HepG2 (cell line): ENCODE measurements around the gene SYTL1. TPM values are rescaled to one million over a fixed set of nuclear protein-coding genes. Genes with fewer than 3 reads are reported as not detected.

Experiments
- ATAC-seq: fragments of 200-7000 bp; cut with Tn5 transposase; 3 replicates; pipeline ENCODE4 v1.9.1; 2020; ENCODE audit warnings: mild to moderate bottlenecking, moderate library complexity
- BruUV-seq: library from RNA; stranded (reverse); fragments of 400-500 nt; replicated peaks from 2 replicates; lab custom pipeline; 2021; lab: Mats Ljungman, UMichigan
- CTCF ChIA-PET: fragments of 300-600 bp; formaldehyde crosslinking; extraction: SDS; loops from one replicate; lab custom pipeline; 2021; ENCODE audit warnings: low total read pairs, inconsistent platforms, low intra/inter-chr PET ratio; lab: Yijun Ruan, JAX
- POLR2A ChIA-PET: fragments of 350-600 bp; sonication (Branson Sonifier 250); formaldehyde crosslinking; loops from one replicate; lab custom pipeline; 2020; ENCODE audit warnings: antibody characterized with exemption, inconsistent platforms; lab: Yijun Ruan, JAX
- DNase-seq: peaks from one replicate; pipeline ENCODE4 v3.0.0-alpha.2; 2015; ENCODE audit warnings: low spot score
- FAIRE-seq: peaks from 3 replicates; lab custom pipeline; 2011; peaks lifted over from hg19 to GRCh38; lab: Jason Lieb, UNC
- H2AFZ ChIP-seq: one replicate; pipeline ENCODE4 v1.6.1; 2011; ENCODE audit warnings: low read length, inconsistent platforms
- H3K27ac ChIP-seq: fragments of 300-600 bp; 3 replicates; pipeline ENCODE4 v1.8.0; 2011; ENCODE audit warnings: mixed run types, mild to moderate bottlenecking, mixed read lengths, low read length, inconsistent platforms; ENCODE audit not compliant: insufficient read depth; ENCODE audit errors: extremely low read length
- H3K27me3 ChIP-seq, 2 experiments: fragments of 200-600 bp in 1 of 2; 2 replicates in 1 of 2; 3 replicates in 1 of 2; pipeline versions ENCODE4 v1.6.0 to v1.8.0; 2011; ENCODE audit warnings: low read length in 2 of 2, mild to moderate bottlenecking in 2 of 2, moderate library complexity in 2 of 2, inconsistent platforms in 1 of 2; ENCODE audit not compliant: insufficient read depth in 2 of 2, control insufficient read depth in 1 of 2
- H3K36me3 ChIP-seq, 2 experiments: fragments of 200-600 bp in 1 of 2; replicated peaks in 1 of 2; 2 replicates in 1 of 2; 3 replicates in 1 of 2; pipeline versions ENCODE4 v1.5.1 to v1.8.0; 2011; ENCODE audit warnings: low read length in 2 of 2, inconsistent platforms in 1 of 2; ENCODE audit not compliant: insufficient read depth in 2 of 2, control insufficient read depth in 1 of 2
- H3K4me1 ChIP-seq: 2 replicates; pipeline ENCODE4 v1.5.1; 2012; ENCODE audit warnings: low read length, inconsistent platforms; ENCODE audit not compliant: insufficient read depth
- H3K4me2 ChIP-seq: 2 replicates; pipeline ENCODE4 v1.6.0; 2011; ENCODE audit warnings: low read depth, low read length, inconsistent platforms
- H3K4me3 ChIP-seq, 3 experiments: fragments of 200-600 bp in 1 of 3; sonication (generic), shearing (Covaris generic) in 1 of 3; replicated peaks in 1 of 3; 2 replicates each; pipeline ENCODE4 v1.5.1; 2011 to 2016; ENCODE audit warnings: low read length in 3 of 3, inconsistent platforms in 2 of 3, low read depth in 2 of 3, mild to moderate bottlenecking in 2 of 3, control low read depth in 1 of 3, mixed read lengths in 1 of 3; ENCODE audit not compliant: insufficient read depth in 1 of 3
- H3K79me2 ChIP-seq: one replicate; pipeline ENCODE4 v1.6.1; 2011; ENCODE audit warnings: low read length, inconsistent platforms; ENCODE audit not compliant: insufficient read depth
- H3K9ac ChIP-seq: 2 replicates; pipeline ENCODE4 v1.6.0; 2011; ENCODE audit warnings: mild to moderate bottlenecking, low read depth, low read length, inconsistent platforms; ENCODE audit not compliant: insufficient read depth
- H3K9me3 ChIP-seq: 2 replicates; pipeline ENCODE4 v1.5.1; 2012; ENCODE audit warnings: mild to moderate bottlenecking, low read length
- H4K20me1 ChIP-seq: 2 replicates; pipeline ENCODE4 v1.6.0; 2011; ENCODE audit warnings: inconsistent platforms, mild to moderate bottlenecking, low read length, moderate library complexity; ENCODE audit not compliant: insufficient read depth
- CTCF ChIP-seq: sonication (generic); formaldehyde crosslinking; IDR thresholded peaks from 2 replicates; pipeline ENCODE4 v1.5.0; 2020; ENCODE audit warnings: mild to moderate bottlenecking, missing genetic modification reagents, moderate library complexity
- FOXK2 ChIP-seq: fragments of 450-650 bp; IDR thresholded peaks from 2 replicates; pipeline ENCODE4 v1.6.1; 2016
- JDP2 ChIP-seq: sonication (generic); formaldehyde crosslinking; IDR thresholded peaks from 2 replicates; pipeline ENCODE4 v1.8.1; 2022; ENCODE audit warnings: missing genetic modification reagents, borderline replicate concordance
- KDM1A ChIP-seq: IDR thresholded peaks from 2 replicates; pipeline ENCODE4 v1.6.1; 2016; ENCODE audit warnings: missing compliant biosample characterization
- NR2F6 ChIP-seq, 2 experiments: IDR thresholded peaks; 2 replicates each; pipeline ENCODE4 v1.6.1; 2016; ENCODE audit warnings: antibody characterized with exemption in 1 of 2, mild to moderate bottlenecking in 1 of 2
- PAWR ChIP-seq: sonication (generic); formaldehyde crosslinking; IDR thresholded peaks from 2 replicates; pipeline ENCODE4 v1.4.0; 2020; ENCODE audit warnings: missing genetic modification reagents, mild to moderate bottlenecking, borderline replicate concordance
- STAT6 ChIP-seq: sonication (generic); formaldehyde crosslinking; IDR thresholded peaks from 2 replicates; pipeline ENCODE4 v1.4.0; 2020; ENCODE audit warnings: missing genetic modification reagents, mild to moderate bottlenecking, borderline replicate concordance
- TFDP1 ChIP-seq: IDR thresholded peaks from 2 replicates; pipeline ENCODE4 v1.6.1; 2016; ENCODE audit warnings: missing compliant biosample characterization, missing genetic modification reagents, borderline replicate concordance
- ZNF501 ChIP-seq: sonication (generic); formaldehyde crosslinking; IDR thresholded peaks from 2 replicates; pipeline ENCODE4 v1.5.1; 2020; ENCODE audit warnings: mild to moderate bottlenecking, moderate library complexity, missing genetic modification reagents
- ZNF800 ChIP-seq: sonication (generic); formaldehyde crosslinking; IDR thresholded peaks from 2 replicates; pipeline ENCODE4 v1.4.0; 2020; ENCODE audit warnings: missing genetic modification reagents
- WGBS: methylation state at CpG from one replicate; pipeline ENCODE4 v1.1.6; 2017; ENCODE audit warnings: low lambda C conversion rate; 5-methylcytosine and 5-hydroxymethylcytosine counted together
- in situ Hi-C: cut with HindIII; loops from 2 replicates; pipeline ENCODE4 v1.10.0; 2017; ENCODE audit warnings: low pct_unique_long_range_greater_than_20kb; ENCODE audit not compliant: extremely low pct_ligation_motif_present
- intact Hi-C: fragments of 100-400 bp; cut with micrococcal nuclease; formaldehyde crosslinking; loops from one replicate; pipeline ENCODE4 v1.10.0; 2022; ENCODE audit not compliant: unreplicated experiment
- polyA plus RNA-seq, 8 experiments: library from polyadenylated mRNA; depleted of rRNA in 3 of 8; stranded (reverse) in 7 of 8; unstranded in 1 of 8; fragments of >200 nt; fragmentation: Illumina TruSeq in 4 of 8; extraction: Trizol in 4 of 8; gene quantifications; 2 replicates each; pipeline versions ENCODE4 v1.2.1 to v1.2.3, GENCODE V29; 2011 to 2016; ENCODE audit warnings: low read depth in 4 of 8, missing spikeins in 1 of 8, mixed read lengths in 1 of 8; ENCODE audit not compliant: insufficient read depth in 1 of 8
- total RNA-seq, 5 experiments: library from RNA; depleted of rRNA; stranded (reverse); fragments of >200 nt; fragmentation: Illumina TruSeq; extraction: Trizol; gene quantifications; 2 replicates each; pipeline ENCODE4 v1.2.3, GENCODE V29; 2016; ENCODE audit warnings: low read depth in 1 of 5
- TF ChIP-seq, protein P1 (sequence below): sonication (generic); formaldehyde crosslinking; IDR thresholded peaks from 2 replicates; pipeline ENCODE4 v1.4.0; 2020; ENCODE audit warnings: mild to moderate bottlenecking, missing genetic modification reagents
- TF ChIP-seq, protein P2 (sequence below): IDR thresholded peaks from 2 replicates; pipeline ENCODE4 v1.6.1; 2012; ENCODE audit warnings: low read length, improper control_type of control experiment

The SYTL1 gene
- total and polyA plus RNA-seq, 2 of the 13 experiments (the other 11 are each of a cell fraction or from before 2014, with no cell fraction given) = 11.1 to 17.8 TPM

GRCh38 chr1:27367160-27367650 is 25.4 kb downstream of the SYTL1 start:
- in situ Hi-C loops (no loop called here), intact Hi-C loops (no loop called here)
- Histone ChIP-seq H3K9me3 (no peaks in the 10 kb centered on the region), H3K27ac (no peak overlapping the region), H3K4me3 (peak overlapping the region; percentile 64 to 84 (median 84)), H4K20me1 (no peaks in the 10 kb centered on the region), H3K79me2 (no peaks in the 10 kb centered on the region), H3K36me3 (no peaks in the 10 kb centered on the region), H3K27me3 (peaks cover 3 to 16% of the 10 kb centered on the region in 2 experiments; a peak in 3 of 5 replicates), H2AFZ (peak overlapping the region; percentile 58), H3K4me1 (peaks cover 27% of the 10 kb centered on the region), H3K4me2 (peak overlapping the region; percentile 84), H3K9ac (peak overlapping the region; percentile 66; the same call in 1 of the 2 replicates)
- ChIA-PET CTCF (no interaction called here), POLR2A (interaction anchor here (2.0 to 3.2 kb wide), 2 partner anchors 18 to 25 kb away, joined by 6 to 20 read pairs; partner anchors contain the start of gene SYTL1)
- BruUV-seq = no TSS peak
- WGBS = 20% methylated on average over 3 of the region's 8 CpGs
- FAIRE-seq (no peak), ATAC-seq (peak; percentile 25), DNase-seq (no peak)
- TF ChIP-seq, protein P1, sequence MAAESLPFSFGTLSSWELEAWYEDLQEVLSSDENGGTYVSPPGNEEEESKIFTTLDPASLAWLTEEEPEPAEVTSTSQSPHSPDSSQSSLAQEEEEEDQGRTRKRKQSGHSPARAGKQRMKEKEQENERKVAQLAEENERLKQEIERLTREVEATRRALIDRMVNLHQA = no peak
- TF ChIP-seq KDM1A (CRISPR knock-in tag) (no peak), CTCF (no peak), NR2F6 (IDR thresholded peaks at IDR 0.05) (peak; percentile 58; the same call in 1 of the 2 replicates), NR2F6 (CRISPR knock-in tag; IDR thresholded peaks at IDR 0.05) (no peak; the same call in 1 of the 2 replicates), TFDP1 (0 out of 2 replicates have a peak, but pooled peaks have one; percentile 3), JDP2 (CRISPR knock-in tag) (no peak), PAWR (CRISPR knock-in tag) (no peak), STAT6 (CRISPR knock-in tag) (no peak), ZNF800 (CRISPR knock-in tag) (0 out of 2 replicates have a peak, but pooled peaks have one; percentile 4), ZNF501 (CRISPR knock-in tag) (peak; percentile 52; the same call in 1 of the 2 replicates), FOXK2 (no peak)
- TF ChIP-seq, protein P2, sequence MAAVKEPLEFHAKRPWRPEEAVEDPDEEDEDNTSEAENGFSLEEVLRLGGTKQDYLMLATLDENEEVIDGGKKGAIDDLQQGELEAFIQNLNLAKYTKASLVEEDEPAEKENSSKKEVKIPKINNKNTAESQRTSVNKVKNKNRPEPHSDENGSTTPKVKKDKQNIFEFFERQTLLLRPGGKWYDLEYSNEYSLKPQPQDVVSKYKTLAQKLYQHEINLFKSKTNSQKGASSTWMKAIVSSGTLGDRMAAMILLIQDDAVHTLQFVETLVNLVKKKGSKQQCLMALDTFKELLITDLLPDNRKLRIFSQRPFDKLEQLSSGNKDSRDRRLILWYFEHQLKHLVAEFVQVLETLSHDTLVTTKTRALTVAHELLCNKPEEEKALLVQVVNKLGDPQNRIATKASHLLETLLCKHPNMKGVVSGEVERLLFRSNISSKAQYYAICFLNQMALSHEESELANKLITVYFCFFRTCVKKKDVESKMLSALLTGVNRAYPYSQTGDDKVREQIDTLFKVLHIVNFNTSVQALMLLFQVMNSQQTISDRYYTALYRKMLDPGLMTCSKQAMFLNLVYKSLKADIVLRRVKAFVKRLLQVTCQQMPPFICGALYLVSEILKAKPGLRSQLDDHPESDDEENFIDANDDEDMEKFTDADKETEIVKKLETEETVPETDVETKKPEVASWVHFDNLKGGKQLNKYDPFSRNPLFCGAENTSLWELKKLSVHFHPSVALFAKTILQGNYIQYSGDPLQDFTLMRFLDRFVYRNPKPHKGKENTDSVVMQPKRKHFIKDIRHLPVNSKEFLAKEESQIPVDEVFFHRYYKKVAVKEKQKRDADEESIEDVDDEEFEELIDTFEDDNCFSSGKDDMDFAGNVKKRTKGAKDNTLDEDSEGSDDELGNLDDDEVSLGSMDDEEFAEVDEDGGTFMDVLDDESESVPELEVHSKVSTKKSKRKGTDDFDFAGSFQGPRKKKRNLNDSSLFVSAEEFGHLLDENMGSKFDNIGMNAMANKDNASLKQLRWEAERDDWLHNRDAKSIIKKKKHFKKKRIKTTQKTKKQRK = no peak
